OCI-LY1 (cell line): ENCODE data around the gene PCDHGA3.
A peak's percentile ranks its signal among the peaks of the same experiment; 100 is the strongest.

Experiments used
- H2AFZ ChIP-seq: fragments of 200-600 bp; sonication (generic), shearing (Covaris generic); 2 replicates; pipeline ENCODE4 v1.6.0; 2014; ENCODE audit warnings: antibody characterized with exemption, mild to moderate bottlenecking, low read length
- H3F3A ChIP-seq: fragments of 200-600 bp; sonication (generic), shearing (Covaris generic); 2 replicates; pipeline ENCODE4 v1.6.0; 2014; ENCODE audit warnings: mild to moderate bottlenecking, antibody characterized with exemption, low read length, moderate library complexity; ENCODE audit not compliant: insufficient read depth
- H3K27ac ChIP-seq: fragments of 200-600 bp; sonication (generic); 2 replicates; pipeline ENCODE4 v1.5.1; 2014; ENCODE audit warnings: low read length, mixed run types, mild to moderate bottlenecking, low read depth; ENCODE audit not compliant: poor library complexity, severe bottlenecking
- H3K27me3 ChIP-seq: fragments of 200-600 bp; sonication (generic); 2 replicates; pipeline ENCODE4 v1.6.0; 2014; ENCODE audit warnings: antibody characterized with exemption, mild to moderate bottlenecking, low read length, moderate library complexity; ENCODE audit not compliant: insufficient read depth
- H3K36me3 ChIP-seq: fragments of 200-600 bp; sonication (generic); 2 replicates; pipeline ENCODE4 v1.6.1; 2014; ENCODE audit warnings: mild to moderate bottlenecking, antibody characterized with exemption, low read length, moderate library complexity, mixed read lengths; ENCODE audit not compliant: insufficient read depth
- H3K4me1 ChIP-seq: fragments of 200-600 bp; sonication (generic); 2 replicates; pipeline ENCODE4 v1.5.1; 2014; ENCODE audit warnings: mild to moderate bottlenecking, low read length, moderate library complexity; ENCODE audit not compliant: insufficient read depth, severe bottlenecking
- H3K4me2 ChIP-seq: fragments of 200-600 bp; sonication (generic), shearing (Covaris generic); 2 replicates; pipeline ENCODE4 v1.6.1; 2014; ENCODE audit warnings: low read length
- H3K4me3 ChIP-seq: fragments of 200-600 bp; sonication (generic); 2 replicates; pipeline ENCODE4 v1.5.1; 2014; ENCODE audit warnings: low read length, low read depth, mild to moderate bottlenecking, mixed read lengths; ENCODE audit not compliant: poor library complexity, severe bottlenecking
- H3K79me2 ChIP-seq: fragments of 200-600 bp; shearing (Covaris generic); 2 replicates; pipeline ENCODE4 v1.6.1; 2016; ENCODE audit warnings: mixed run types, low read length, mixed read lengths; ENCODE audit not compliant: insufficient read depth
- H3K9ac ChIP-seq: fragments of 200-600 bp; sonication (generic), shearing (Covaris generic); 2 replicates; pipeline ENCODE4 v1.6.1; 2014; ENCODE audit warnings: mild to moderate bottlenecking, low read length, mixed read lengths
- H3K9me2 ChIP-seq: fragments of 200-600 bp; sonication (generic), shearing (Covaris generic); 2 replicates; pipeline ENCODE4 v1.6.1; 2014; ENCODE audit warnings: low read depth, mild to moderate bottlenecking, low read length, mixed read lengths
- H3K9me3 ChIP-seq: fragments of 200-600 bp; shearing (Covaris generic); 2 replicates; pipeline ENCODE4 v1.6.1; 2014; ENCODE audit warnings: low read length, mixed read lengths
- H4K20me1 ChIP-seq: fragments of 200-600 bp; sonication (generic), shearing (Covaris generic); 2 replicates; pipeline ENCODE4 v1.6.0; 2016; ENCODE audit warnings: mild to moderate bottlenecking, low read length; ENCODE audit not compliant: insufficient read depth
- EZH2 ChIP-seq: fragments of 200-600 bp; sonication (generic), shearing (Covaris generic); IDR thresholded peaks from 2 replicates; pipeline ENCODE4 v1.8.0; 2017; ENCODE audit warnings: borderline replicate concordance, mixed run types, mild to moderate bottlenecking, antibody characterized with exemption, low read length, moderate library complexity, mixed read lengths
- TF ChIP-seq, protein P1 (sequence below): fragments of 200-600 bp; sonication (generic), shearing (Covaris generic); IDR thresholded peaks from 2 replicates; pipeline ENCODE4 v1.5.1; 2017; ENCODE audit warnings: mild to moderate bottlenecking, antibody characterized with exemption, low read length, moderate library complexity, mixed read lengths

The PCDHGA3 gene

GRCh38 chr5:141351591-141351990 is 8.0 kb downstream of the PCDHGA3 start:
- Histone ChIP-seq H3K4me1 (peaks cover 6% of the 10 kb centered on the region), H3F3A (no peaks in the 10 kb centered on the region), H2AFZ (no peak overlapping the region), H3K4me3 (no peak overlapping the region), H3K9me2 (no peaks in the 10 kb centered on the region), H3K9ac (no peak overlapping the region), H3K27me3 (no peaks in the 10 kb centered on the region), H3K4me2 (no peak overlapping the region), H3K36me3 (peaks cover 23% of the 10 kb centered on the region), H3K9me3 (peaks cover 23% of the 10 kb centered on the region), H4K20me1 (no peaks in the 10 kb centered on the region), H3K27ac (no peak overlapping the region), H3K79me2 (no peaks in the 10 kb centered on the region)
- no peak for TF ChIP-seq EZH2
- TF ChIP-seq, protein P1, sequence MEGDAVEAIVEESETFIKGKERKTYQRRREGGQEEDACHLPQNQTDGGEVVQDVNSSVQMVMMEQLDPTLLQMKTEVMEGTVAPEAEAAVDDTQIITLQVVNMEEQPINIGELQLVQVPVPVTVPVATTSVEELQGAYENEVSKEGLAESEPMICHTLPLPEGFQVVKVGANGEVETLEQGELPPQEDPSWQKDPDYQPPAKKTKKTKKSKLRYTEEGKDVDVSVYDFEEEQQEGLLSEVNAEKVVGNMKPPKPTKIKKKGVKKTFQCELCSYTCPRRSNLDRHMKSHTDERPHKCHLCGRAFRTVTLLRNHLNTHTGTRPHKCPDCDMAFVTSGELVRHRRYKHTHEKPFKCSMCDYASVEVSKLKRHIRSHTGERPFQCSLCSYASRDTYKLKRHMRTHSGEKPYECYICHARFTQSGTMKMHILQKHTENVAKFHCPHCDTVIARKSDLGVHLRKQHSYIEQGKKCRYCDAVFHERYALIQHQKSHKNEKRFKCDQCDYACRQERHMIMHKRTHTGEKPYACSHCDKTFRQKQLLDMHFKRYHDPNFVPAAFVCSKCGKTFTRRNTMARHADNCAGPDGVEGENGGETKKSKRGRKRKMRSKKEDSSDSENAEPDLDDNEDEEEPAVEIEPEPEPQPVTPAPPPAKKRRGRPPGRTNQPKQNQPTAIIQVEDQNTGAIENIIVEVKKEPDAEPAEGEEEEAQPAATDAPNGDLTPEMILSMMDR = no peak

DNA sequence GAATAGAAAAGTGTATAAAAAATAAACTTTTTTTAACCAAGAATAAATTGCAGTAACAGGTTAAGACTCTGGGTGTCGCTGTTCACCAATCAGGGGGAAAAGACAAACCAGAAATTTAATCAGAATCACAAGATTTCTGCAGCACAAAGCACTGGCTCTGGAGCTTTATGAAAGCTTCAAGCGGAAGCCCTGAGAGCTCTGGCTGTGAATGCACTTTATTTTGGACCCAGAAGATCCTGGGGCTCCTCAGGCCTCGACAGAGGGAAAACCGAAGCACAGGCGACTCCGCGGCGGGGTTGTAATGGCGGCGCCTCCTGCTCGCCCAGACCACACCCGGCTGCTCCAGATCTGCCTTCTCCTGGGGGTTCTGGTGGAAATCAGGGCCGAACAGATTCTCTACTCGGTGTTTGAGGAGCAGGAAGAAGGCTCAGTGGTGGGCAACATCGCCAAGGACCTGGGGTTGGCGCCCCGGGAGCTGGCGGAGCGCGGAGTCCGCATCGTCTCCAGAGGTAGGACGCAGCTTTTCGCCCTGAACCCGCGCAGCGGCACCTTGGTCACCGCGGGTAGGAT is 11.4 kb downstream of the PCDHGA3 start, which contains the start of gene PCDHGA4:
Gene PCDHGA4, plus strand, starts transcription at position 122 of the 570 bp plus-strand sequence. Its CDS starts 87 bp downstream, at position 209.
- H3K9me2 ChIP-seq = no peaks in the 10 kb centered on the region
- no peaks in the 10 kb centered on the region for H3F3A ChIP-seq
- peak within 1 kb of the TSS; percentile 47 for H3K4me3 ChIP-seq
- peak within 1 kb of the TSS; percentile 33; the same call in 1 of the 2 replicates for H3K4me2 ChIP-seq
- no peaks in the 10 kb centered on the region for H3K27me3 ChIP-seq
- no peak within 1 kb of the TSS for H3K27ac ChIP-seq
- no peaks in the 10 kb centered on the region for H3K79me2 ChIP-seq
- H2AFZ ChIP-seq = no peak within 1 kb of the TSS
- TF ChIP-seq EZH2 = no peak
- TF ChIP-seq, protein P1 = peak; percentile 48
- H3K36me3 ChIP-seq = peaks cover 23% of the 10 kb centered on the region
- H4K20me1 ChIP-seq = no peaks in the 10 kb centered on the region
- peaks cover 38% of the 10 kb centered on the region for H3K9me3 ChIP-seq
- H3K4me1 ChIP-seq = peaks cover 6% of the 10 kb centered on the region
- no peak within 1 kb of the TSS for H3K9ac ChIP-seq

DNA sequence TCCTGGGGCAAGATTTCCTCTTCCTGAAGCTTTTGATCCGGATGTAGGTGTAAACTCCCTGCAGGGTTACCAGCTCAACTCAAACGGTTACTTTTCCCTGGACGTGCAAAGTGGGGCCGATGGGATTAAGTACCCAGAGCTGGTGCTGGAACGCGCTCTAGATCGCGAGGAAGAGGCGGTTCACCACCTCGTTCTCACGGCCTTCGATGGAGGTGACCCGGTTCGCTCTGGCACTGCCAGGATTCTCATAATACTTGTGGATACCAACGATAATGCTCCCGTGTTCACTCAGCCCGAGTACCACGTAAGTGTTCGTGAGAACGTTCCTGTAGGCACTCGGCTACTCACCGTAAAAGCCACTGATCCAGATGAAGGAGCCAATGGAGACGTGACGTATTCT is 12.0 kb downstream of the PCDHGA3 start:
- H3K9me2 ChIP-seq = no peaks in the 10 kb centered on the region
- peaks cover 44% of the 10 kb centered on the region for H3K9me3 ChIP-seq
- no peak for TF ChIP-seq EZH2
- TF ChIP-seq, protein P1 = no peak
- H3K27me3 ChIP-seq = no peaks in the 10 kb centered on the region
- H3F3A ChIP-seq = no peaks in the 10 kb centered on the region
- H2AFZ ChIP-seq = no peak overlapping the region
- no peak overlapping the region for H3K4me3 ChIP-seq
- H3K9ac ChIP-seq = no peak overlapping the region
- no peaks in the 10 kb centered on the region for H3K79me2 ChIP-seq
- H3K4me1 ChIP-seq = peaks cover 3% of the 10 kb centered on the region
- no peak overlapping the region for H3K27ac ChIP-seq
- H3K4me2 ChIP-seq = no peak overlapping the region
- H4K20me1 ChIP-seq = no peaks in the 10 kb centered on the region
- H3K36me3 ChIP-seq = peaks cover 21% of the 10 kb centered on the region
